GM04504 (cell line): ENCODE data around the gene METRN.

Source experiments
- DNase-seq: peaks from one replicate; pipeline ENCODE4 v3.0.0-alpha.2; 2012; ENCODE audit warnings: low read depth

The METRN gene

GRCh38 chr16:760545-761343, 45.8 kb downstream of the METRN start, which contains the start of gene MSLN:
Gene MSLN, plus strand, starts transcription at chr16:760734. Its CDS starts 1,947 bp downstream, at chr16:762681.
- no peak for DNase-seq

DNA sequence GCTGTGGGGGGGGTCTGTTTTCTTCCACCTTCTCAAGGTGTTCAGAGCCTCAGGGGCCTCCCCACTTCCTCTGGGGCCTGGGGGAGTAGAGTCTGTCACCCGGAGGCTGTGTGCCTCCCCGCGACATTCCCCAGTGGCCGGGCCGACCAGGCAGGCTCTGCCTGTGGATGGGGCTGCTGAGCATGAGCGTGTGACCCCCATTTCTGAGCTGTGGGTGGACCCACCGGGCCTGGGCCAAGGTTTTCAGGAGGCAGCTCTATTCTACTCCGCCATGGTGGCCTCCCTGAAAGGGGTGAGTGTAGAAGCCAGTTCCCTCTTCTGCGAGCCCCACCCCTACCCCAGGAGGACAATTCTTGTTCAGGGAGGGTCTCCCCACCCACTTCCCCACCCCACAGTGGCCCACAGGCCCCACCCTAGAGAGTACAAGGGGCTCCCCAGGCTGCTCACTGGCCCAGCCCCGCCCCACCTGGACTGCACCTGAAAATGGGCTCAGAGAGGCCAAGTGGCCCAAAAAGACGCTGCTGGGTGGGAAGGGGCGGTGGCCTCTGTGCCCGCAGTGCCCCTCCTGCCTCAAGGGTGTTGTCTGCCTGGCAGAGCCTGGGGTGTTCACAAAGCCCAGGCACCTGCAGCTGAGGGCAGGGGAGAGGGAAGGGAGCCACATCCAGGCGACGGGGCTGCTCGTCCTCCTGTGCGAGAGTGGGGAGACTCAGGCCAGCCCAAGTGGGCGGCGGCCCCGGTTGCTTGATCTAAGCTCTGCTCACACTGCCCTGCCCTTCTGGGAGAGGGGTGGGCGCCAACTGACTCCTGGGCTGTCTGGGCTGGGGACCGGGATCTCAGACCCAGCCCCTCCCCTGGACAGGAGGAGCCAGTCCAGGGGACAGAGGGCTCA, 47.0 kb downstream of the METRN start:
- DNase-seq: no peak

DNA sequence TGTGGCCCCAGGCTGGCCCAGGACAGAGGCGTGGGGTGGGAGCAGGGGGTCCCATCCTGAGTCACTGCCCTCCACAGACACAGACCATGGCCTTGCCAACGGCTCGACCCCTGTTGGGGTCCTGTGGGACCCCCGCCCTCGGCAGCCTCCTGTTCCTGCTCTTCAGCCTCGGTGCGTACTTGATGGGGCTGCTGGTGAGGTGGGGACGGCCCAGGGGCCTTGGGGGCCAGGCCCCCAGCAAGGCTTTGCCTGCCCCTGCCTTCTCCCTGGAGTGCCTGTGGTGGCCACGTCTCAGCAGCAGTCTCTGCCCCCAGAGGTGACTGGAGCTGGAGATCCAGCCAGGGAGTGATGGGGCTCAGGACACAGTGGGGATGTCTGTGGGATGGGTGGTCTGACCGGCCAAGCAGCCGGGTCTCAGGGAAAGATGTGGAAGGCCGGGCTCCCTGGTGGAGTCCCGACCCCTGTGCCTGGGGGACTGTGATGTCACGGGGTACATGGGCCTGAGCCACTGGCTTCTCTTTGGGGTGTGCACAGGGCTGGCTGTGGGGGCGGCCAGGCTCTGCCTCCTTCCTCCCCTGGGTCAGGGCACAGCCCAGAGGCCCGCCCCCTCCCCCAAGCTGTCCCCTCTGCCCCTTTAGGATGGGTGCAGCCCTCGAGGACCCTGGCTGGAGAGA, 47.8 kb downstream of the METRN start:
- DNase-seq: no peak

- no peak for DNase-seq
Measured at GRCh38 chr16:763369-764183, 48.7 kb downstream of the METRN start.

GRCh38 chr16:764184-764750, 49.3 kb downstream of the METRN start:
- DNase-seq: no peak

- no peak for DNase-seq
Measured at GRCh38 chr16:764848-765487, 50.0 kb downstream of the METRN start.

DNA sequence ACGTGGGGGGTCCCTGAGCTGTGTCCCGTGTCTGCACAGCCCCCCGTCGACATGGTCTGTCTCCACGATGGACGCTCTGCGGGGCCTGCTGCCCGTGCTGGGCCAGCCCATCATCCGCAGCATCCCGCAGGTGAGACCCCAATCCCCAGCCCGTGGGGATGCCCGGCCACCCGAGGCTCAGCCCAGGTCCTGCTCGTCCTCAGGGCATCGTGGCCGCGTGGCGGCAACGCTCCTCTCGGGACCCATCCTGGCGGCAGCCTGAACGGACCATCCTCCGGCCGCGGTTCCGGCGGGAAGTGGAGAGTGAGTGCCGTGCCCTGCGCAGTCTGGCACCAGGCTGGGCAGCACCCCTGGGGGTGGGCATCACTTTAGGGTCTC, 50.6 kb downstream of the METRN start:
- DNase-seq: no peak

- no peak for DNase-seq
Measured at GRCh38 chr16:766008-766819, 51.3 kb downstream of the METRN start.

DNA sequence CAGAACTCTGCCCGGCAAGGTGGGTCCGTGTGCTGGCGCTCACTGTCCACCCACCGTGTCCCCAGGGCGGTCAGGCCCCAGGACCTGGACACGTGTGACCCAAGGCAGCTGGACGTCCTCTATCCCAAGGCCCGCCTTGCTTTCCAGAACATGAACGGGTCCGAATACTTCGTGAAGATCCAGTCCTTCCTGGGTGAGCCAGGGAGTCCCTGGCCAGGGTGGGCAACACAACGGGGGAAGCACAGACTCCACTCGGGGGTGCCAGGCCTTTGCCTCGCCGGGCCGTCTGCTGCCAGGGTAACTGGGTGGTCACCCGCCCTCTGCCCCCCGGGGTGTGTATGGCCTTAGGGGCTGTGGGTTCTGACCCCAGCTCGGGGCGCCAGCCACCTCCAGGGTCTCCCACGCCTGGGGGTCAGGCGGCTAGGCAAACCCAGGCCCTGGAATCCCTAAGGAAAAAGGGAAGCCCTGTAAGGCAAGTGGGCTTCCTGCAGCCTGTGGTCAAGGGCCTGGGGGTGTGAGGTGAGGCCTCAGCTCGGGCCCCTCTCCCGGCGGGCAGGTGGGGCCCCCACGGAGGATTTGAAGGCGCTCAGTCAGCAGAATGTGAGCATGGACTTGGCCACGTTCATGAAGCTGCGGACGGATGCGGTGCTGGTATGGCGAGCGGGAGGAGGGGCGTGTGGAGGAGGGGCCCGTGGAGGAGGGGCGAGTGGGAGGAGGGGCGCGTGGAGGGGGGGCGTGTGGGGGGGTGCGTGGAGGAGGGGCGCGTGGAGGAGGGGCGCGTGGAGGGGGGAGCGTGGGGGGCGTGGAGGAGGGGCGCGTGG, 52.1 kb downstream of the METRN start:
- no peak for DNase-seq

GRCh38 chr16:767743-768235, 52.9 kb downstream of the METRN start:
- no peak for DNase-seq

GRCh38 chr16:768428-768827, 53.5 kb downstream of the METRN start:
- no peak for DNase-seq
